AG04449 (cell line): Measurements from ENCODE around the gene ACSM6.

ENCODE experiments used
- CTCF ChIA-PET: fragments of 350-600 bp; formaldehyde crosslinking; extraction: SDS; loops from one replicate; lab custom pipeline; 2021; ENCODE audit warnings: antibody characterized with exemption; lab: Yijun Ruan, JAX
- POLR2A ChIA-PET: fragments of 400-600, 350-600 bp; formaldehyde crosslinking; extraction: SDS; loops from one replicate; lab custom pipeline; 2020; ENCODE audit warnings: antibody characterized with exemption, inconsistent platforms; lab: Yijun Ruan, JAX
- DNase-seq: peaks from one replicate; pipeline ENCODE4 v3.0.0-alpha.2; 2010; ENCODE audit warnings: low read depth, low spot score
- H3K4me3 ChIP-seq: 2 replicates; pipeline ENCODE4 v1.5.1; 2011; ENCODE audit warnings: low read depth, mild to moderate bottlenecking, control low read depth, low read length
- TF ChIP-seq, protein P1 (sequence below): IDR thresholded peaks from one replicate; pipeline ENCODE4 v1.5.1; 2011; ENCODE audit warnings: mild to moderate bottlenecking, moderate library complexity, low read length, control low read depth, inconsistent platforms; ENCODE audit not compliant: insufficient read depth; ENCODE audit errors: missing control alignments

Gene ACSM6

GRCh38 chr10:95176101-95176500 is 17.9 kb upstream of the ACSM6 start:
- no peak for DNase-seq
- TF ChIP-seq, protein P1, sequence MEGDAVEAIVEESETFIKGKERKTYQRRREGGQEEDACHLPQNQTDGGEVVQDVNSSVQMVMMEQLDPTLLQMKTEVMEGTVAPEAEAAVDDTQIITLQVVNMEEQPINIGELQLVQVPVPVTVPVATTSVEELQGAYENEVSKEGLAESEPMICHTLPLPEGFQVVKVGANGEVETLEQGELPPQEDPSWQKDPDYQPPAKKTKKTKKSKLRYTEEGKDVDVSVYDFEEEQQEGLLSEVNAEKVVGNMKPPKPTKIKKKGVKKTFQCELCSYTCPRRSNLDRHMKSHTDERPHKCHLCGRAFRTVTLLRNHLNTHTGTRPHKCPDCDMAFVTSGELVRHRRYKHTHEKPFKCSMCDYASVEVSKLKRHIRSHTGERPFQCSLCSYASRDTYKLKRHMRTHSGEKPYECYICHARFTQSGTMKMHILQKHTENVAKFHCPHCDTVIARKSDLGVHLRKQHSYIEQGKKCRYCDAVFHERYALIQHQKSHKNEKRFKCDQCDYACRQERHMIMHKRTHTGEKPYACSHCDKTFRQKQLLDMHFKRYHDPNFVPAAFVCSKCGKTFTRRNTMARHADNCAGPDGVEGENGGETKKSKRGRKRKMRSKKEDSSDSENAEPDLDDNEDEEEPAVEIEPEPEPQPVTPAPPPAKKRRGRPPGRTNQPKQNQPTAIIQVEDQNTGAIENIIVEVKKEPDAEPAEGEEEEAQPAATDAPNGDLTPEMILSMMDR: no peak
- H3K4me3 ChIP-seq: no peak overlapping the region
- POLR2A ChIA-PET: no interaction called here
- CTCF ChIA-PET: no interaction called here

- POLR2A ChIA-PET: no interaction called here
- CTCF ChIA-PET: no interaction called here
Observed at GRCh38 chr10:95177429-95177828, 16.6 kb upstream of the ACSM6 start.

DNA sequence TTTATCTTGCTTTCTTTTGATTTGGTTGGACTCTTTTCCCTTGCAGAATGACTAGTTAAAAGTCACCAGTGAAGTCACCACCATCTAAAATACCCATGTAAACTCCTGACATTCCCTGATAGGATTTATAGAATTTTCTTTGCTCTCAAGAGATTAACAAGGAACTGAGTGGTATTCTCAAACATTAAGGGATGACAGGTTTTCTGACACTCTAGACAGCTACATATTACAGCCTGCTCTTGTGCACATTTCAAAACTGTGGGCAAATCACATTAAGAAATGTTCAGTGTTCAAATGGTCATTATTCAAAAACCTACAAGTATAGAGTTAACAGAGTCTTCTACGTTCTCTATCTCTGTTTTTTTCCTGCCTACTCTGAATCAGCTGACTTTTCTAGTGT is 15.8 kb upstream of the ACSM6 start:
- POLR2A ChIA-PET: no interaction called here
- no peak overlapping the region for H3K4me3 ChIP-seq
- DNase-seq: no peak
- TF ChIP-seq, protein P1: no peak
- CTCF ChIA-PET: interaction anchor here (0.8 to 14.2 kb wide), 4 partner anchors 62 to 422 kb away, joined by 3 to 274 read pairs (median 3); no protein-coding TSS in a partner anchor

More at GRCh38 chr10:95177429-95177828, 16.6 kb upstream of the ACSM6 start:
- no peak overlapping the region for H3K4me3 ChIP-seq
- TF ChIP-seq, protein P1: no peak
- no peak for DNase-seq

- POLR2A ChIA-PET: no interaction called here
- CTCF ChIA-PET: interaction anchor here (0.8 to 14.2 kb wide), 4 partner anchors 61 to 422 kb away, joined by 3 to 274 read pairs (median 3); no protein-coding TSS in a partner anchor
Observed at GRCh38 chr10:95178797-95179196, 15.2 kb upstream of the ACSM6 start.

GRCh38 chr10:95181726-95182125 is 12.3 kb upstream of the ACSM6 start:
- POLR2A ChIA-PET: no interaction called here
- no peak overlapping the region for H3K4me3 ChIP-seq
- CTCF ChIA-PET: interaction anchor here (1.2 to 14.2 kb wide), 5 partner anchors 24 to 193 kb away, joined by 4 to 274 read pairs (median 7); no protein-coding TSS in a partner anchor
- DNase-seq: no peak
- TF ChIP-seq, protein P1: no peak

More at GRCh38 chr10:95178797-95179196, 15.2 kb upstream of the ACSM6 start:
- DNase-seq: no peak
- no peak overlapping the region for H3K4me3 ChIP-seq
- TF ChIP-seq, protein P1: no peak

DNA sequence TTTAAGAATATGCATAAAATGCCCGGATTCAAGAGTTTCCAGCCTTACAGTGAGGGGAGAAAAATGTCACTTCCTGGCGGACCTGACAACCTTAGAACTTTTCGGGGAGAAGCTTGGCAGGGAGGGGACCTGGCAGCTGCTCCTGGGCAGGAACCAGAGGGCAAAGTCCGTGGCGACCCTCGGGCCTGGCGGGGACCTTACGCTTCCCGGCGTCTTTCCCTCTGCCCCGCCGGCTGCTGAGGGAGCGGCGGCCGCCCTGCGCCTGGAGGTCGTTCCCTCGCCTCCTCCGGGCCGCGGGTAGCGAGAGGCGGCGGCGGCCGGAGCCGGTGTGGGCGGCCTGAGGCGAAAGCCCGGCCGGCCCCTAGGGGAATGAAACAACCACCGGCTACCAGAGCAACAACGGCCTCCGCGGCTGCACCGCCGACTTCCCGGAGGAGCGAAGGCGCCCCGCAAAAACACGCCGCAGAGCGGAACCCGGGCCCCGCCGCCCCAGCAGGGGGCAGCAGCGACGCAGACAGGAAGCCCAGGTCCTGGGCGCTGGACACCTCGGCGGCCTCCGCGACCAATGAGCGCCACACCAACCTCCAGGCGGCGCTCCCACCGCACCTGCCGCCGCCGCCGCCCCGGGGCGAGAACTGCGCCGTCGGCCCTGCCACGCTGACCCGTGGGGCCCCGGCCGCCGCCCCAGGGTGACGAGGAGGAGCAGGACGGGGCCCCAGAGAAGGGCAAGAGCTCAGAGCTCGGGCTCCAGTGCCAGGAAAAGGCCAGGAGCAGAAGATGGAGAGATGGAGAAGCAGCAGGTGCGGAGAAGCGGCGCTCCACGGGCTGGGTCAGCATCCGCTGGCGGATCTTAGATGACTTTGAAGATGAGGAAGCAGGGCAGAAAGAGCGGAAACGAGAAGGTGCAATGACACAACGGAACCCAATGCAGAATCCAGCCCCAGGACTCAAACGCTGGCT is 10.5 kb upstream of the ACSM6 start:
- CTCF ChIA-PET: interaction anchor here (0.6 to 14.2 kb wide), 27 partner anchors 9 to 416 kb away, joined by 3 to 274 read pairs (median 4); partner anchors contain the start of gene ACSM6
- DNase-seq: no peak
- peak overlapping the region; percentile 63 for H3K4me3 ChIP-seq
- TF ChIP-seq, protein P1: peak; percentile 99
- POLR2A ChIA-PET: no interaction called here
